Measurements from ENCODE around the gene GUCY2F. TPM values are rescaled to one million over a fixed set of nuclear protein-coding genes. Genes with fewer than 3 reads are reported as not detected.

GUCY2F gene
- total RNA-seq, 1 donor from 2014 or later: not detected

DNA sequence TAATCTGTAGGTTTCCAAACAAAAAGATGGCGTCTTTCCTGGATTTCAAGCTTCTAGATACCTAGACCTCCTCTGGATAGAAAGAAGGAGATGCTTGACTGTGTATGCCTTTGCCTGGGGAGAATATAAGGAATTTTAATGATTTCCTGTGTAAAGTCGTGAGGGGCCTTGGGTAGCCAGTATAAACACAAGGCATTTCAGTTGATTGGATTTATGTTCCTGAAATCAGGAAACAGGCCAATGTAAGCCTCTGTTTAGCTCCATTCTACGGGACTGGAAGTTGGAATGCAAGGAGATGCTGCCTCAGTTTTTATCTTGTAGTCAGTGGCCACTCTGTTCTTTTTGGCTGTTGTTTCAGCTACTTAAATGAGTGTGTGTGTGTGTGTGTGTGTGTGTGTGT lies 137.2 kb downstream of the GUCY2F start:
- DNase-seq (ENCODE audit: low spot score): no peak
- ATAC-seq: no peak

DNA sequence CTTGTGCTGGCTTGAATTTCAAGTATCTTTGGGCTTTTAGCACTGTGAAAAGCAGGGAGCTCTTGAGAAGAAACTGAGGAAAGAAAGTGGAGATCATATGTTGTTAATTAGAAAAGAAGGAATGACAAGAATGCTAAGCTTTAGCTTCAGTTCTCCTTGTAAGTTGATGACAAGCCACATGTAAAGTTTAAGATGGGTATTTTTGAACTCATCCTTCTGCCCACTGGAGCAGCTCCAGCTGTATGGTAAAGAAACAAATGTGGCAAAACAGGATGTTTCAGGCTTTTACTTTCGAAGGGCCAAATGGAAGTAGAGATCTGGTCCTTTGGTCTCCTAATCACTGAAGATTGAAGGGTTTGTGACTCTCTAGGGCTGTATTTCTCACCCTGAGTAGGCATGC lies 137.8 kb downstream of the GUCY2F start:
- no peak for ATAC-seq
- no peak for DNase-seq (ENCODE audit: low spot score)

DNA sequence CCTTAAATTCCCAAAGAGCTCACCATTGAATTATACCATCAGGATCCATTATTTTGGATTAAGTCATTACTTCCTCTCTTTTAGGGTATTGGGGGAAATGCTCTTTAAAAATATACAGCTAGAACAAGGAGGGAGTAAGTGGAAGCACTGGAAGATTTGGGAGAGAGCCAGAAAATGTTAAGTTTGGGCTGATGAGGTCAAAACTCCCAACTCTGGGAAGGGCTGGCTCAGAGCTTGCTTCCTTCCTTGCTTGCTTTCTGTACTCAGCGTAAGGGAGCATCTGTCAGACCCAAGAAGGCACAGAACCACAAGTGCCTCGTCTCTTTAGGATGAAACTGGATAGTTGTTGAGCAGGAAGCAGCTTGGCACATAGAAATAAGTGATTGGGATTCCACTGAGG lies 138.2 kb downstream of the GUCY2F start:
- ATAC-seq: no peak
- no peak for DNase-seq (ENCODE audit: low spot score)

DNA sequence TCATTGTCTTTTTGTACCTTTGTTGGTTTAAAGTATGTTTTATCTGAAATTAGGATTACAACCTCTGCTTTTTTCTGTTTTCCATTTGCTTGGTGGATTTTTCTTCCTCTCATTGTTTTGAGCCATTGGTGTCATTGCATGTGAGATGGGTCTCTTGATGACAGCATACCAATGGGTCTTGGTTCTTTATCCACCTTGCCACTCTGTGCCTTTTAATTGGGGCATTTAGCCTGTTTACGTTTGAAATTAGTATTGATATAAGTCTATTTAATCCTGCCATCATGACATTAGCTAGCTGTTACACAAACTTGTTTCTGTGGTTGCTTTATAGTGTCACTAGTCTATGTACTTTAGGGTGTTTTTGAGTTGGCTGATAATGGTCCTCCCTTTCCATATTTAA lies 145.7 kb downstream of the GUCY2F start:
- ATAC-seq (no peak), DNase-seq (ENCODE audit: low spot score) (no peak)

DNA sequence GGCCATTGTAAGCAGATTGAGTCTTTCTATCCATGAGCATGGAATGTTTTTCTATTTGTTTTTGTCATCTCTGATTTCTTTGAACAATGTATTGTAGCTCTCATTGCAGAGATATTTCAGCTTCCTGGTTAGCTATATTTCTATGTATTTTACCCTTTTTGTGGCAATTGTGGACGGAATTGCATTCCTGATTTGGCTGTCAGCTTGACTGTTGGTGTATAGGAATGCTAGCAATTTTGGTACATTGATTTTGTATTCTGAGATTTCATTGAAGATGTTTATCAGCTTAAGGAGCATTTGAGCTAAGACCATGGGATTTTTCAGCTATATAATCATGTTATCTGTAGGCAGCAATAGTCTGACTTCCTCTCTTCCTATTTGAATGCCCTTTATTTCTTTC lies 154.6 kb downstream of the GUCY2F start:
- no peak for DNase-seq (ENCODE audit: low spot score)
- ATAC-seq: no peak

Other genes with a start within 250 kb of the GUCY2F start
- gene NXT2, start 54.8 kb upstream of the GUCY2F start, total RNA-seq: 2.6 TPM
- gene KCNE5, start 143.1 kb upstream of the GUCY2F start, total RNA-seq: not detected

All from left lobe of liver (tissue), 2 donors.